ENCODE measurements around the gene CD36. TPM values are rescaled to one million over a fixed set of nuclear protein-coding genes. Genes with fewer than 3 reads are reported as not detected.

The CD36 gene
- polyA plus RNA-seq, 1 donor from 2014 or later, result 0.31 TPM

DNA sequence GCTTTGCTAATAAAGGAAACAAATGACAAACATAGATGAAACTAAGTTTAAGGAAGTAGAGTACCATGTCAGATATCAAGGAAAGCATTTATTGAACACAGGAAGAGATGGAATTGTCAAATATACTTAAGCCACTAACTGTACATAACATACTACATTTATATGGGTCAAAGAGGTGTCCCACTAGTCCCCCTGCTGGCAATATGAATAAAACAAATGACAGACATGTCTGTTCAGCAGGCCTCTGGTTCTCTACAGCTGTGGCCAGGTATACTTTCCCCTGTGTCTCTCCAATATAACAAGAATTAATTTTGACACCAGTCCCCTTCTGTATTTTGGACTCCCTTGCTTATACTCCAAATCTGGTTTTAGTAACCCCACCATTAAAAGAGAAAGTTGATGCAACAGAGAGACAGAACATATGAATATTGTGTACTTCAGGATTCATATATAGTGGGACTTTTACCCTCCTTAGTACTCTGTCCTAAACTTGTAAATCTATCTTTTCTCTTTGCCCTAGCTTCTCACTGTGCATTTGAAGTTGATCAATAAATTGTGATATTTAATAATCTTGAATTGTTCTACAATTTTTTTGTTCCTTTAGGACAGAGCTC, 42.9 kb downstream of the CD36 start:
- Histone ChIP-seq H3F3A (ENCODE audit: insufficient read depth, low read length, poor library complexity, severe bottlenecking) (no peaks in the 10 kb centered on the region), H3K79me2 (replicated peaks; ENCODE audit: insufficient read depth, low read length) (no peaks in the 10 kb centered on the region), H3K27me3 (ENCODE audit: insufficient read depth, low read depth, low read length) (no peaks in the 10 kb centered on the region), H2AFZ (ENCODE audit: low read depth, low read length) (no peak overlapping the region), H4K20me1 (ENCODE audit: insufficient read depth) (no peaks in the 10 kb centered on the region), H3K9ac (ENCODE audit: low read length) (no peak overlapping the region), H3K9me2 (ENCODE audit: insufficient read depth, low read length) (no peaks in the 10 kb centered on the region), H3K27ac (ENCODE audit: low read length) (no peak overlapping the region), H3K9me3 (ENCODE audit: low read length) (no peaks in the 10 kb centered on the region), H3K4me3 (ENCODE audit: low read length) (no peak overlapping the region), H3K4me2 (ENCODE audit: low read length) (no peak overlapping the region), H3K36me3 (ENCODE audit: insufficient read depth, low read length) (no peaks in the 10 kb centered on the region)
- TF ChIP-seq, protein P1, sequence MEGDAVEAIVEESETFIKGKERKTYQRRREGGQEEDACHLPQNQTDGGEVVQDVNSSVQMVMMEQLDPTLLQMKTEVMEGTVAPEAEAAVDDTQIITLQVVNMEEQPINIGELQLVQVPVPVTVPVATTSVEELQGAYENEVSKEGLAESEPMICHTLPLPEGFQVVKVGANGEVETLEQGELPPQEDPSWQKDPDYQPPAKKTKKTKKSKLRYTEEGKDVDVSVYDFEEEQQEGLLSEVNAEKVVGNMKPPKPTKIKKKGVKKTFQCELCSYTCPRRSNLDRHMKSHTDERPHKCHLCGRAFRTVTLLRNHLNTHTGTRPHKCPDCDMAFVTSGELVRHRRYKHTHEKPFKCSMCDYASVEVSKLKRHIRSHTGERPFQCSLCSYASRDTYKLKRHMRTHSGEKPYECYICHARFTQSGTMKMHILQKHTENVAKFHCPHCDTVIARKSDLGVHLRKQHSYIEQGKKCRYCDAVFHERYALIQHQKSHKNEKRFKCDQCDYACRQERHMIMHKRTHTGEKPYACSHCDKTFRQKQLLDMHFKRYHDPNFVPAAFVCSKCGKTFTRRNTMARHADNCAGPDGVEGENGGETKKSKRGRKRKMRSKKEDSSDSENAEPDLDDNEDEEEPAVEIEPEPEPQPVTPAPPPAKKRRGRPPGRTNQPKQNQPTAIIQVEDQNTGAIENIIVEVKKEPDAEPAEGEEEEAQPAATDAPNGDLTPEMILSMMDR (IDR thresholded peaks at IDR 0.05; ENCODE audit: poor library complexity, severe bottlenecking), result peak; percentile 47
- TF ChIP-seq RAD21 (conservative IDR thresholded peaks at IDR 0.05) (peak; percentile 22), EZH2 (IDR thresholded peaks at IDR 0.05; ENCODE audit: borderline replicate concordance, insufficient read depth, low read length, poor library complexity, severe bottlenecking) (no peak)

DNA sequence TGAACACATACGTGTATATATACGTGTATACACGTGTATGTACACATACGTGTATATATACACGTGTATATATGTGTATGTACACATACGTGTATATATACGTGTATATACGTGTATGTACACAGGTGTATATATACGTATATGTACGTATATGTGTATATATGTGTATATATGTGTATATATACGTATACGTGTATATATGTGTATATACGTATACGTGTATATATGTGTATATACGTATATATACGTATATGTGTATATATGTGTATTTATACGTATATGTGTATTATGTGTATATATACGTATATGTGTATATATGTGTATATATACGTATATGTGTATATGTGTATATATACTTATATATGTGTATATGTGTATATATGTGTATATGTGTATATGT, 44.3 kb downstream of the CD36 start:
- Histone ChIP-seq H2AFZ (ENCODE audit: low read depth, low read length) (no peak overlapping the region), H3K36me3 (ENCODE audit: insufficient read depth, low read length) (no peaks in the 10 kb centered on the region), H3K9ac (ENCODE audit: low read length) (no peak overlapping the region), H3K4me3 (ENCODE audit: low read length) (no peak overlapping the region), H4K20me1 (ENCODE audit: insufficient read depth) (no peaks in the 10 kb centered on the region), H3F3A (ENCODE audit: insufficient read depth, low read length, poor library complexity, severe bottlenecking) (no peaks in the 10 kb centered on the region), H3K9me3 (ENCODE audit: low read length) (no peaks in the 10 kb centered on the region), H3K4me2 (ENCODE audit: low read length) (no peak overlapping the region), H3K27me3 (ENCODE audit: insufficient read depth, low read depth, low read length) (no peaks in the 10 kb centered on the region), H3K9me2 (ENCODE audit: insufficient read depth, low read length) (no peaks in the 10 kb centered on the region), H3K79me2 (replicated peaks; ENCODE audit: insufficient read depth, low read length) (no peaks in the 10 kb centered on the region), H3K27ac (ENCODE audit: low read length) (no peak overlapping the region)
- TF ChIP-seq, protein P1 (IDR thresholded peaks at IDR 0.05; ENCODE audit: poor library complexity, severe bottlenecking), result no peak
- TF ChIP-seq EZH2 (IDR thresholded peaks at IDR 0.05; ENCODE audit: borderline replicate concordance, insufficient read depth, low read length, poor library complexity, severe bottlenecking) (no peak), EP300 (conservative IDR thresholded peaks at IDR 0.05; ENCODE audit: poor library complexity, severe bottlenecking) (no peak), SMC3 (conservative IDR thresholded peaks at IDR 0.05; ENCODE audit: poor library complexity) (no peak), POLR2AphosphoS5 (IDR thresholded peaks at IDR 0.05) (no peak), REST (IDR thresholded peaks at IDR 0.05; ENCODE audit: borderline replicate concordance) (no peak), RAD21 (conservative IDR thresholded peaks at IDR 0.05) (no peak), MXI1 (conservative IDR thresholded peaks at IDR 0.05; ENCODE audit: poor library complexity, severe bottlenecking) (no peak), TAF1 (IDR thresholded peaks at IDR 0.05; ENCODE audit: low read depth) (no peak)
